H1 (cell line): ENCODE data around the gene FMNL2. TPM values are rescaled to one million over a fixed set of nuclear protein-coding genes. Genes with fewer than 3 reads are reported as not detected.

Experiments used
- PHF8 ChIP-seq: fragments of 200-600 bp; sonication (generic); conservative IDR thresholded peaks from 2 replicates; pipeline ENCODE4 v1.7.1; 2012; ENCODE audit warnings: low read depth, mild to moderate bottlenecking, inconsistent platforms, low read length, moderate library complexity
- TAF1 ChIP-seq: IDR thresholded peaks from 2 replicates; pipeline ENCODE4 v1.6.1; 2011; ENCODE audit warnings: mild to moderate bottlenecking, low read depth, low read length
- polyA plus RNA-seq, 7 experiments: library from polyadenylated mRNA; depleted of rRNA in 3 of 7; stranded (reverse) in 5 of 7; unstranded in 2 of 7; fragments of >200 nt in 5 of 7; fragments of 200-250 nt in 2 of 7; gene quantifications; 1 replicate in 5 of 7; 2 replicates in 1 of 7; 4 replicates in 1 of 7; pipeline versions ENCODE4 v1.2.1 to v1.2.3, GENCODE V29; 2011 to 2013; ENCODE audit warnings: missing spikeins in 2 of 7, mixed read lengths in 2 of 7
- total RNA-seq: library from RNA; stranded (reverse); fragmentation: NEBNext Ultra II Directional; extraction: Animal tissue kit (Norgen Biotek cat#: 25700); gene quantifications from 2 replicates; pipeline ENCODE4 v1.2.1, GENCODE V29; 2021
- TF ChIP-seq, protein P1 (sequence below): fragments of 300-600 bp; sonication (generic); IDR thresholded peaks from 2 replicates; pipeline ENCODE4 v1.7.1; 2012; ENCODE audit warnings: low read length, moderate library complexity, mild to moderate bottlenecking, inconsistent platforms; ENCODE audit not compliant: insufficient replicate concordance

FMNL2 gene
- total and polyA plus RNA-seq, 2 of the 8 experiments (the other 6 are each of a cell fraction or from before 2014, with no cell fraction given), result 15.5 to 45.1 TPM

DNA sequence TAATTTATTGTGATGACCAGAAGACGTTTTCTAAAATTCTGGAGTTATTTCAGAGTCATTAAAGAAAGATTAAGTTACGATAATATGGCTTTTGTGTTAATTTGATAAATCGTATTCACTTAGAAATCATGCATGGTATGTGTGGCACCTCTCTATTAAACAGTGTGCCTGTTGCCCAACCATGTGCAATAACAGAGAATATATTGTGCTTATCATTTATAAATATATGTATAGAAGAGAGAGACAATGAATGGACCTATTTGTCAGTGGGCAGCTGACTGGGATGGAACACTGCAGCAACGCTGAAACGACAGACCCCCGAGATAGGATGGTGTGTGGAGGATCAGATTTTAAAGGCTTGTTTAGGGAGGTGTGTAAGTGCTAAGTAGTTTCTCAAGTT lies 172.9 kb downstream of the FMNL2 start (continued):
- TF ChIP-seq, protein P1, sequence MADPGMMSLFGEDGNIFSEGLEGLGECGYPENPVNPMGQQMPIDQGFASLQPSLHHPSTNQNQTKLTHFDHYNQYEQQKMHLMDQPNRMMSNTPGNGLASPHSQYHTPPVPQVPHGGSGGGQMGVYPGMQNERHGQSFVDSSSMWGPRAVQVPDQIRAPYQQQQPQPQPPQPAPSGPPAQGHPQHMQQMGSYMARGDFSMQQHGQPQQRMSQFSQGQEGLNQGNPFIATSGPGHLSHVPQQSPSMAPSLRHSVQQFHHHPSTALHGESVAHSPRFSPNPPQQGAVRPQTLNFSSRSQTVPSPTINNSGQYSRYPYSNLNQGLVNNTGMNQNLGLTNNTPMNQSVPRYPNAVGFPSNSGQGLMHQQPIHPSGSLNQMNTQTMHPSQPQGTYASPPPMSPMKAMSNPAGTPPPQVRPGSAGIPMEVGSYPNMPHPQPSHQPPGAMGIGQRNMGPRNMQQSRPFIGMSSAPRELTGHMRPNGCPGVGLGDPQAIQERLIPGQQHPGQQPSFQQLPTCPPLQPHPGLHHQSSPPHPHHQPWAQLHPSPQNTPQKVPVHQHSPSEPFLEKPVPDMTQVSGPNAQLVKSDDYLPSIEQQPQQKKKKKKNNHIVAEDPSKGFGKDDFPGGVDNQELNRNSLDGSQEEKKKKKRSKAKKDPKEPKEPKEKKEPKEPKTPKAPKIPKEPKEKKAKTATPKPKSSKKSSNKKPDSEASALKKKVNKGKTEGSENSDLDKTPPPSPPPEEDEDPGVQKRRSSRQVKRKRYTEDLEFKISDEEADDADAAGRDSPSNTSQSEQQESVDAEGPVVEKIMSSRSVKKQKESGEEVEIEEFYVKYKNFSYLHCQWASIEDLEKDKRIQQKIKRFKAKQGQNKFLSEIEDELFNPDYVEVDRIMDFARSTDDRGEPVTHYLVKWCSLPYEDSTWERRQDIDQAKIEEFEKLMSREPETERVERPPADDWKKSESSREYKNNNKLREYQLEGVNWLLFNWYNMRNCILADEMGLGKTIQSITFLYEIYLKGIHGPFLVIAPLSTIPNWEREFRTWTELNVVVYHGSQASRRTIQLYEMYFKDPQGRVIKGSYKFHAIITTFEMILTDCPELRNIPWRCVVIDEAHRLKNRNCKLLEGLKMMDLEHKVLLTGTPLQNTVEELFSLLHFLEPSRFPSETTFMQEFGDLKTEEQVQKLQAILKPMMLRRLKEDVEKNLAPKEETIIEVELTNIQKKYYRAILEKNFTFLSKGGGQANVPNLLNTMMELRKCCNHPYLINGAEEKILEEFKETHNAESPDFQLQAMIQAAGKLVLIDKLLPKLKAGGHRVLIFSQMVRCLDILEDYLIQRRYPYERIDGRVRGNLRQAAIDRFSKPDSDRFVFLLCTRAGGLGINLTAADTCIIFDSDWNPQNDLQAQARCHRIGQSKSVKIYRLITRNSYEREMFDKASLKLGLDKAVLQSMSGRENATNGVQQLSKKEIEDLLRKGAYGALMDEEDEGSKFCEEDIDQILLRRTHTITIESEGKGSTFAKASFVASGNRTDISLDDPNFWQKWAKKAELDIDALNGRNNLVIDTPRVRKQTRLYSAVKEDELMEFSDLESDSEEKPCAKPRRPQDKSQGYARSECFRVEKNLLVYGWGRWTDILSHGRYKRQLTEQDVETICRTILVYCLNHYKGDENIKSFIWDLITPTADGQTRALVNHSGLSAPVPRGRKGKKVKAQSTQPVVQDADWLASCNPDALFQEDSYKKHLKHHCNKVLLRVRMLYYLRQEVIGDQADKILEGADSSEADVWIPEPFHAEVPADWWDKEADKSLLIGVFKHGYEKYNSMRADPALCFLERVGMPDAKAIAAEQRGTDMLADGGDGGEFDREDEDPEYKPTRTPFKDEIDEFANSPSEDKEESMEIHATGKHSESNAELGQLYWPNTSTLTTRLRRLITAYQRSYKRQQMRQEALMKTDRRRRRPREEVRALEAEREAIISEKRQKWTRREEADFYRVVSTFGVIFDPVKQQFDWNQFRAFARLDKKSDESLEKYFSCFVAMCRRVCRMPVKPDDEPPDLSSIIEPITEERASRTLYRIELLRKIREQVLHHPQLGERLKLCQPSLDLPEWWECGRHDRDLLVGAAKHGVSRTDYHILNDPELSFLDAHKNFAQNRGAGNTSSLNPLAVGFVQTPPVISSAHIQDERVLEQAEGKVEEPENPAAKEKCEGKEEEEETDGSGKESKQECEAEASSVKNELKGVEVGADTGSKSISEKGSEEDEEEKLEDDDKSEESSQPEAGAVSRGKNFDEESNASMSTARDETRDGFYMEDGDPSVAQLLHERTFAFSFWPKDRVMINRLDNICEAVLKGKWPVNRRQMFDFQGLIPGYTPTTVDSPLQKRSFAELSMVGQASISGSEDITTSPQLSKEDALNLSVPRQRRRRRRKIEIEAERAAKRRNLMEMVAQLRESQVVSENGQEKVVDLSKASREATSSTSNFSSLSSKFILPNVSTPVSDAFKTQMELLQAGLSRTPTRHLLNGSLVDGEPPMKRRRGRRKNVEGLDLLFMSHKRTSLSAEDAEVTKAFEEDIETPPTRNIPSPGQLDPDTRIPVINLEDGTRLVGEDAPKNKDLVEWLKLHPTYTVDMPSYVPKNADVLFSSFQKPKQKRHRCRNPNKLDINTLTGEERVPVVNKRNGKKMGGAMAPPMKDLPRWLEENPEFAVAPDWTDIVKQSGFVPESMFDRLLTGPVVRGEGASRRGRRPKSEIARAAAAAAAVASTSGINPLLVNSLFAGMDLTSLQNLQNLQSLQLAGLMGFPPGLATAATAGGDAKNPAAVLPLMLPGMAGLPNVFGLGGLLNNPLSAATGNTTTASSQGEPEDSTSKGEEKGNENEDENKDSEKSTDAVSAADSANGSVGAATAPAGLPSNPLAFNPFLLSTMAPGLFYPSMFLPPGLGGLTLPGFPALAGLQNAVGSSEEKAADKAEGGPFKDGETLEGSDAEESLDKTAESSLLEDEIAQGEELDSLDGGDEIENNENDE, result no peak
- TF ChIP-seq TAF1, result no peak
- no peak for TF ChIP-seq PHF8
